AG09319 (cell line): ENCODE measurements around the gene FAM50A.
"Not testable (repeated sequence)": the region's sequence is repeated elsewhere in the genome, so short reads cannot be mapped to it uniquely, and the experiment has no call there.

Source experiments
- DNase-seq: peaks from one replicate; pipeline ENCODE4 v3.0.0-alpha.2; 2010; ENCODE audit warnings: low read depth; ENCODE audit errors: extremely low read depth
- TF ChIP-seq, protein P1 (sequence below): IDR thresholded peaks from 2 replicates; pipeline ENCODE4 v1.5.1; 2011; ENCODE audit warnings: low read depth, mild to moderate bottlenecking, inconsistent platforms, low read length, moderate library complexity

Gene FAM50A, protein sequence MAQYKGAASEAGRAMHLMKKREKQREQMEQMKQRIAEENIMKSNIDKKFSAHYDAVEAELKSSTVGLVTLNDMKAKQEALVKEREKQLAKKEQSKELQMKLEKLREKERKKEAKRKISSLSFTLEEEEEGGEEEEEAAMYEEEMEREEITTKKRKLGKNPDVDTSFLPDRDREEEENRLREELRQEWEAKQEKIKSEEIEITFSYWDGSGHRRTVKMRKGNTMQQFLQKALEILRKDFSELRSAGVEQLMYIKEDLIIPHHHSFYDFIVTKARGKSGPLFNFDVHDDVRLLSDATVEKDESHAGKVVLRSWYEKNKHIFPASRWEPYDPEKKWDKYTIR

DNA sequence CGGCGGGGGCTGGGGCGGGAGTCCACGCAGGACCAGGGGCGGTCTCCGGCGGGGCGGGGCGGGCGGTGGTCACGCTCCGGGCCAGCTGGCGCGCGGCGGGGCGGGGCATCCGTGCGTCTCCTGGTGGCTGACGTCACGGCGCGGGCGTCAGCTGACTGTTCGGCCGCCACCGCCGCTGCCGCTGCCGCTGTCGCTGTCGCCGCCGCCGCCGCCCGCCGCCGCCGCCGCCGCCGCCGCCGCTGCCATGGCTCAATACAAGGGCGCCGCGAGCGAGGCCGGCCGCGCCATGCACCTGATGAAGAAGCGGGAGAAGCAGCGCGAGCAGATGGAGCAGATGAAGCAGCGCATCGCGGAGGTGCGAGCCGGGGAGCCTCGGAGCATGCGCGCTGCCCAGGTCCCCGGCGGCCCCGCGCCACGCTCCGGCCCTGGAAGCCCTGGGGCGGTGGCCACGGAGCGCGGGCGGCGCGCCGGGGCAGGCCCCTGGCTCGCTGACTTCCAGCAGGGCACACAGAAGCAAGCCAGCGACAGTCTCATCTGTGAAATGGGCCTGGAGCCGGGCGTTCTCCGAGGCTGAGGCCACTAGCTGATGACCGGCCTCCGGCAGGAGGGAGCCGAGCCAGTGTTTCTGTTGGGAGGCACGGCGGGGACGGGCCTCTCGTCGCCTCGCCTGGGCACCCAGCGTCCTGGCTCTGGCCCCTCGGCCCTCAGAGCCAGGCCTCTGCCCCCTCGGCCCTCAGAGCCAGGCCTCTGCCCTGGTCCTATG is at the start of gene FAM50A:
FAM50A (plus strand) TSS at position 150 of the 763 bp plus-strand sequence; CDS start at position 245, 95 bp downstream.
- DNase-seq, result no peak
- TF ChIP-seq, protein P1, sequence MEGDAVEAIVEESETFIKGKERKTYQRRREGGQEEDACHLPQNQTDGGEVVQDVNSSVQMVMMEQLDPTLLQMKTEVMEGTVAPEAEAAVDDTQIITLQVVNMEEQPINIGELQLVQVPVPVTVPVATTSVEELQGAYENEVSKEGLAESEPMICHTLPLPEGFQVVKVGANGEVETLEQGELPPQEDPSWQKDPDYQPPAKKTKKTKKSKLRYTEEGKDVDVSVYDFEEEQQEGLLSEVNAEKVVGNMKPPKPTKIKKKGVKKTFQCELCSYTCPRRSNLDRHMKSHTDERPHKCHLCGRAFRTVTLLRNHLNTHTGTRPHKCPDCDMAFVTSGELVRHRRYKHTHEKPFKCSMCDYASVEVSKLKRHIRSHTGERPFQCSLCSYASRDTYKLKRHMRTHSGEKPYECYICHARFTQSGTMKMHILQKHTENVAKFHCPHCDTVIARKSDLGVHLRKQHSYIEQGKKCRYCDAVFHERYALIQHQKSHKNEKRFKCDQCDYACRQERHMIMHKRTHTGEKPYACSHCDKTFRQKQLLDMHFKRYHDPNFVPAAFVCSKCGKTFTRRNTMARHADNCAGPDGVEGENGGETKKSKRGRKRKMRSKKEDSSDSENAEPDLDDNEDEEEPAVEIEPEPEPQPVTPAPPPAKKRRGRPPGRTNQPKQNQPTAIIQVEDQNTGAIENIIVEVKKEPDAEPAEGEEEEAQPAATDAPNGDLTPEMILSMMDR, result no peak

DNA sequence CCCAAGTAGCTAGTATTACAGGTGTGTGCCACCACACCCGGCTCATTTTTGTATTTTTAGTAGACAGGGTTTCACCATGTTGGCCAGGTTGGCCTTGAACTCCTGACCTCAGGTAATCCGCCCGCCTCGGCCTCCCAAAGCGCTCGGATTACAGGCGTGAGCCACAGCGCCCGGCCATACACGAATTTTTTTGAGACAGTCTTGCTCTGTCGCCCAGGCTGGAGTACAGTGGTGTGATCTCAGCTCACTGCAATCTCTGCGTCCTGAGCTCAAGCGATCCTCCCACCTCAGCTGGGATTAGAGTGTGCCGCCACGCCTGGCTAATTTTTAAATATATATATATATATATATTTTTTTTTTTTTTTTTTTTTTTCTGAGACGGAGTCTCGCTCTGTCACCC is 47.6 kb upstream of the FAM50A start:
- not testable (repeated sequence) for DNase-seq

DNA sequence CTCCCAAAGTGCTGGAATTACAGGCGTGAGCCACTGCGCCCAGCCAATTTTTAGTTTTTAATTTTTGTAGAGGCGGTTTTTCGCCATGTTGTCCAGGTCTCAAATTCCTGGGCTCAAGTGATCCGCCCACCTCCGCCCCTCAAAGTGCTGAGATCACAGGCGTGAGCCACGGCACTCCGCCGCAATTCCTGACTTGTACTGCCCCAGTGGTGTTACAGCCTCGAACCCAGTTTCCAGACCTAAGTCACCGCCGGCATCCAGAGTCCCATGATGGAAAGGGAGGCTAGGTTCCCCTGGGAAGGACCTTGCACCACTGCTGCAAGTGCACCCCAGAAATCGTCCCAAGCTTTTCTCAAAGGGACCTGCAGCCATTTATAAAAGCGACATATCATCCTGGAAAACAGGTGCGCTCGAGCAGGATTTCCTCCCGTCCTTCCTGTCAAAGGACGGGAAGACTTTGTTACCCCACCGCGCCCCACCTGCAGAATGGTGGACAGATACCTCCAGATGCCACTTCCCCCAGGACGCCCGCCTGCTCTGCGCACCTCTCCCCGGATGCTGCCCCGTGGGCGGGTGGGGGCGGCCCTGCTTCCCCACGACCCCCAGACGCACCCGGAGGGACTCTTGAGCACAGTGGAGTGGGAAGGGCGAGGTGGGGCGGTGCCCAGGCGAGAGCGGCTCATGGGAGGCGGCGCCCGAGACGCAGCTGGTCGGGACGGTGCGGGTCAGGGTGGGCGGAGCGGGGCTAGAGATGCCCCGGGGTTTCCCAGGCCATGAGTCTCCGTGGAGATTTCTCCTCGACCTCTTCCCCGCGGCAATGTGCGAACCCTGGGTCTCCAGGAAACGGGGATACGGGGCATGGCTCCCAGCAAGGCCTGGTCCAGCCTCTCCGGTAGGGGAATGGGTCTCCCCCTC is 46.7 kb upstream of the FAM50A start:
- DNase-seq, result no peak
- TF ChIP-seq, protein P1, result no peak

DNA sequence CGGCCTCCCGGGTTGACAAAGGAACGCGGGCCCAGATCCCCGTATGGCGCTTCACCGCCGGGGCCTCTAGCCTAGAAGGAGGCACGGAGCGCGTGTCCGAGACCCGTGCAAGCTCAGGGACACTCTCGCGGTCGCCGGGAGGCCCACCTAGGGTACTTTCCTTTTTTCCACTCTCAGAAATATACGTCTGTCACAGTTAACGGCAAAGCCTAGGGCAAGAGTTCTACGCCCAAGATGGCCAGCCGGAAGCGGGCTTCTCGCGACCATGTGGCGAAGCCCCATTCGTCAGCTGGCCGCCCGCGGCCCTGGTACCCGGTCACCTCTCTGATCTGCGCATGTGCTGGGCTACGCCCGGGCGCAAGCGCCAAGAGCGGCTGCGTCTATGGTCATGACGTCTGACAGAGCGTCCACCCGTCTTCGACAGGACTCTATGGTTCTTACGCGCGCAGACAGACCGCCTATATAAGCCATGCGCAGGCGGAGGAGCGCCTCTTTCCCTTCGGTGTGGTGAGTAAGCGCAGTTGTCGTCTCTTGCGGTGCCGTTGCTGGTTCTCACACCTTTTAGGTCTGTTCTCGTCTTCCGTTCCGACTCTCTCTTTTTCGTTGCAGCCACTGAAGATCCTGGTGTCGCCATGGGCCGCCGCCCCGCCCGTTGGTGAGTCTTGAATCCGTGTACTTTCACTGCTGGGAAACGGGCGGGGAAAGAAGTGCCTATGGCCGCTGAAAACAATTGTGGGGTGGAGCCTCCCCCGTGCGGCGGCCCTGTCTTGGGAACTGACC is 45.9 kb upstream of the FAM50A start, which contains the start of gene RPL10:
RPL10 (plus strand) TSS at position 490 of the 780 bp plus-strand sequence; CDS start at position 633, 143 bp downstream.
- TF ChIP-seq, protein P1, result no peak
- DNase-seq, result peak; percentile 94

DNA sequence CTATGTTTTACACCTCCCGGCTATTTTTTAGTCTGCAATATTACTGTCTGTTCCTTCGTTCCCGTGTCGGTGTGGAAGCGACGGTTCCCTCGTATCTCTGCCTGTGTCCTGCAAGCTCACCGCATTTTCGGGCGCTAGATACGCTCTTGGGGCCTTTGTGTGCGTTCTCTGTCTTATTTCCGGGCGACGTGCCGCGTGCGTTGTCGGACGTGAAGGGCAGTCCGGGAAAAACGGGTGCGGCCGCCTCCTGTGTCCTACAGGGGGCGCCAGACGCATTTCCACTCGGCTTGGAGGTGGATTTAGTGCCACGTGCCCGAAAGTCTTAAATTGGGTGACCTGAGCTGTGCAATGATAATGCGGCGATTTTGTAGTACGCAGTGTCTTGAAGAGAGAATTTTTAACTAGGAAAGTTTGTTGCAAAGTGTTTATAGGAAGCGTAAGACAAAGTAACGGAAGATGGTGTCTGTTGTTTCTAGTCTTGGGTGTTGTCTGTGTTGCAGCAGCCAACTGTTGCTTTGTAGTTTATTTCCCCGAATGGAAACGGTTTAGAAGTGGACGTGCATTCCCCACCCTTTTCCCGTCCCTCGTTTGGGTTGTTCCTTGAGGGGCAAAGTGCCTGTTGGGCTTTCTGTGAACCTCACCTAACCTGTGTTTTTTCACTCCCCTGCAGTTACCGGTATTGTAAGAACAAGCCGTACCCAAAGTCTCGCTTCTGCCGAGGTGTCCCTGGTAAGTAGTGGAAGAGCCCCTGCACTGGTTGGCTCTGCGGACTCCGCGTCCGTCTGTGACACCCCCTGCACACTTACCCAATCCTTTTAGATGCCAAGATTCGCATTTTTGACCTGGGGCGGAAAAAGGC is 45.0 kb upstream of the FAM50A start:
- peak; percentile 53 for DNase-seq
- TF ChIP-seq, protein P1, result peak; percentile 59

DNA sequence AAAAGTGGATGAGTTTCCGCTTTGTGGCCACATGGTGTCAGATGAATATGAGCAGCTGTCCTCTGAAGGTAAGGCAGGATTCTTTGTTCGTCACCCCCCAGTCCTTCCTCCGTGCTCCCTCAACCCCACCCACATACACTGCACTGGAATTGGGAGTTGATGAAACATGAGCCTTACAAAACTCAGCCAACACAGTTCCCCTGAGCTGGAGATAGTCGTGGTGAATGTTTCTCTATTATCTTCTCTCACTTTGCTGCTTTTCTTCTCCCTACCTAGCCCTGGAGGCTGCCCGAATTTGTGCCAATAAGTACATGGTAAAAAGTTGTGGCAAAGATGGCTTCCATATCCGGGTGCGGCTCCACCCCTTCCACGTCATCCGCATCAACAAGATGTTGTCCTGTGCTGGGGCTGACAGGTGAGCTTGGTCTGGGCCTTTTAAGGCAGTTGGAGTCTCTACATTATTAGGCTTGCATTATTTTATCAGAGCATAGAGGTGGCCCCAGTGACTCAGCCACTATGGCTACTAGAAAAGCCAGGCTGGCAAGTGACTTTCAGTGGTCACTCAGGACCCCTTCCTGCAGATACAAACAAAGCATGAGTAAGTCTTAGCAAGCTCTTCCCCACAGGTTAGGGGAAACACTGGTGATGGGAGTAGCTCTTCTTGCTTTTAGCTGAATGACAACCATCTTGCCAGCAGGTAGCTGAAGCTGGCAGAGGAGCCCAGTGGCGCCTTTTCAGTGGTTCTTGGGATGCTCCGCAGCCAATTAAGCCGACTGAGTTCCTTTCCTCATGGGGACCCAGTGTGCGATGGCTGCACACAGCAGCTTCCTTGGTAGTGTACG is 44.2 kb upstream of the FAM50A start:
- TF ChIP-seq, protein P1, result no peak
- no peak for DNase-seq

DNA sequence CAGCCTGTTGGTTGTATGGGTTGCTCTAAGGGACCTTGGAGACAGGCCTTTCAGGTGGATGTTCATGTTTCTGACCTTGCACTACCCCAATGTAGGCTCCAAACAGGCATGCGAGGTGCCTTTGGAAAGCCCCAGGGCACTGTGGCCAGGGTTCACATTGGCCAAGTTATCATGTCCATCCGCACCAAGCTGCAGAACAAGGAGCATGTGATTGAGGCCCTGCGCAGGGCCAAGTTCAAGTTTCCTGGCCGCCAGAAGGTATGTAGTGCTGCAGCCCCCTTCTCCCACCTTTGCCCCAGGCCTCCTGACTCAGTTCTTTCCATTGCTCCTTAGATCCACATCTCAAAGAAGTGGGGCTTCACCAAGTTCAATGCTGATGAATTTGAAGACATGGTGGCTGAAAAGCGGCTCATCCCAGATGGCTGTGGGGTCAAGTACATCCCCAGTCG is 43.5 kb upstream of the FAM50A start:
- DNase-seq, result not testable (repeated sequence)
